ENCODE measurements around the gene PPM1H.

Gene PPM1H

GRCh38 chr12:62919838-62920237, 15.1 kb downstream of the PPM1H start:
- CTCF ChIA-PET = interaction anchor here (0.6 to 1.1 kb wide), 4 partner anchors 63 to 223 kb away, joined by 3 to 5 read pairs (median 4); no protein-coding TSS in a partner anchor
- POLR2A ChIA-PET = no interaction called here
- no peaks in the 10 kb centered on the region for H3K9me3 ChIP-seq (ENCODE audit: control insufficient read depth, insufficient read depth, low read depth, low read length)
- peaks cover 31% of the 10 kb centered on the region for H3K4me1 ChIP-seq (ENCODE audit: control insufficient read depth, insufficient read depth, low read length)
- no peak overlapping the region for H3K27ac ChIP-seq (ENCODE audit: extremely low read depth, low read depth, low read length)
- no peak for TF ChIP-seq BCL11B (tag by site-specific recombination; IDR thresholded peaks at IDR 0.05; ENCODE audit: low read depth)
- TF ChIP-seq, protein P1, sequence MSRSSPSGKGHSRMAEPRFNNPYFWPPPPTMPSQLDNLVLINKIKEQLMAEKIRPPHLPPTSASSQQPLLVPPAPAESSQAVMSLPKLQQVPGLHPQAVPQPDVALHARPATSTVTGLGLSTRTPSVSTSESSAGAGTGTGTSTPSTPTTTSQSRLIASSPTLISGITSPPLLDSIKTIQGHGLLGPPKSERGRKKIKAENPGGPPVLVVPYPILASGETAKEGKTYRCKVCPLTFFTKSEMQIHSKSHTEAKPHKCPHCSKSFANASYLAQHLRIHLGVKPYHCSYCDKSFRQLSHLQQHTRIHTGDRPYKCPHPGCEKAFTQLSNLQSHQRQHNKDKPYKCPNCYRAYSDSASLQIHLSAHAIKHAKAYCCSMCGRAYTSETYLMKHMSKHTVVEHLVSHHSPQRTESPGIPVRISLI (tag by site-specific recombination; IDR thresholded peaks at IDR 0.05) = 0 out of 2 replicates have a peak, but pooled peaks have one; percentile 55
- no peak for TF ChIP-seq MEIS1 (CRISPR knock-in tag; IDR thresholded peaks at IDR 0.05; ENCODE audit: borderline replicate concordance)
- 0 out of 2 replicates have a peak, but pooled peaks have one; percentile 30 for TF ChIP-seq FEZF1 (tag by site-specific recombination; IDR thresholded peaks at IDR 0.05)
- TF ChIP-seq ZNF707 (tag by site-specific recombination; IDR thresholded peaks at IDR 0.05) = no peak
- no peak for TF ChIP-seq ZFHX2 (tag by site-specific recombination; conservative IDR thresholded peaks at IDR 0.05)
- TF ChIP-seq ZNF658 (tag by site-specific recombination; IDR thresholded peaks at IDR 0.05) = no peak
- TF ChIP-seq ZFP3 (tag by site-specific recombination; IDR thresholded peaks at IDR 0.05; ENCODE audit: low read depth) = no peak
- 0 out of 2 replicates have a peak, but pooled peaks have one; percentile 30 for TF ChIP-seq ZNF335 (tag by site-specific recombination; conservative IDR thresholded peaks at IDR 0.05)
- peak; percentile 32; the same call in 1 of the 2 replicates for TF ChIP-seq ZNF600 (tag by site-specific recombination; IDR thresholded peaks at IDR 0.05)
- TF ChIP-seq, protein P2, sequence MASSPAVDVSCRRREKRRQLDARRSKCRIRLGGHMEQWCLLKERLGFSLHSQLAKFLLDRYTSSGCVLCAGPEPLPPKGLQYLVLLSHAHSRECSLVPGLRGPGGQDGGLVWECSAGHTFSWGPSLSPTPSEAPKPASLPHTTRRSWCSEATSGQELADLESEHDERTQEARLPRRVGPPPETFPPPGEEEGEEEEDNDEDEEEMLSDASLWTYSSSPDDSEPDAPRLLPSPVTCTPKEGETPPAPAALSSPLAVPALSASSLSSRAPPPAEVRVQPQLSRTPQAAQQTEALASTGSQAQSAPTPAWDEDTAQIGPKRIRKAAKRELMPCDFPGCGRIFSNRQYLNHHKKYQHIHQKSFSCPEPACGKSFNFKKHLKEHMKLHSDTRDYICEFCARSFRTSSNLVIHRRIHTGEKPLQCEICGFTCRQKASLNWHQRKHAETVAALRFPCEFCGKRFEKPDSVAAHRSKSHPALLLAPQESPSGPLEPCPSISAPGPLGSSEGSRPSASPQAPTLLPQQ (tag by site-specific recombination; IDR thresholded peaks at IDR 0.05) = peak; percentile 62; the same call in 1 of the 2 replicates
- no peak for TF ChIP-seq ZNF350 (tag by site-specific recombination; IDR thresholded peaks at IDR 0.05)
- no peak overlapping the region for H3K4me3 ChIP-seq (ENCODE audit: low read depth, low read length)
- H3K36me3 ChIP-seq (ENCODE audit: control insufficient read depth in 2 of 2, insufficient read depth in 1 of 2, low read length in 2 of 2) = no peaks in the 10 kb centered on the region

DNA sequence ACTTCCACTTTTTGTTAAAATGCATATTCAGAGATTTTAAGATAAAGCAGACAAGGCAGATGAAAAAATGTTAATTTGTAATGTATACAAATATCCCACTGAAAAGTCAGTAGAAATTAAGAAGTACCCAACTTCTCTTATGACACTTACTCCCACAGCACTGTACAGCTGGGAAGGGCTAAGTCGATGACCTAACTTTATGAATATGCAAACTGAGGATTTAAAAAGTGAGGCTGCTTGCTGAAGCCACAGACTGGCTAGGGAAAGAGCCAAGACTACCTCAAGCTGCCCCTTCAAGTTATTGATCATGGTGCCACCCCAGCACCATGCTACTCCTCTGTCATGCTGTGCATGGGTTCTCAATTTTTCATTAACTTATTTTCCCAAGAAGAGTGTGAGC, 17.0 kb downstream of the PPM1H start:
- no peak overlapping the region for H3K4me3 ChIP-seq (ENCODE audit: low read depth, low read length)
- no peaks in the 10 kb centered on the region for H3K9me3 ChIP-seq (ENCODE audit: control insufficient read depth, insufficient read depth, low read depth, low read length)
- ChIA-PET POLR2A (no interaction called here), CTCF (interaction anchor here (0.8 to 2.4 kb wide), 2 partner anchors 10 to 17 kb away, joined by 5 to 7 read pairs; partner anchors contain the start of gene PPM1H)
- no peaks in the 10 kb centered on the region for H3K36me3 ChIP-seq (ENCODE audit: control insufficient read depth in 2 of 2, insufficient read depth in 1 of 2, low read length in 2 of 2)
- no peak overlapping the region for H3K27ac ChIP-seq (ENCODE audit: extremely low read depth, low read depth, low read length)
- peaks cover 34% of the 10 kb centered on the region for H3K4me1 ChIP-seq (ENCODE audit: control insufficient read depth, insufficient read depth, low read length)
- TF ChIP-seq ZNF132 (tag by site-specific recombination; IDR thresholded peaks at IDR 0.05; ENCODE audit: borderline replicate concordance) (no peak), PATZ1 (tag by site-specific recombination; IDR thresholded peaks at IDR 0.05) (no peak), ZNF169 (tag by site-specific recombination; IDR thresholded peaks at IDR 0.05) (no peak), HOXA7 (CRISPR knock-in tag; IDR thresholded peaks at IDR 0.05; ENCODE audit: borderline replicate concordance) (no peak), ZEB2 (tag by site-specific recombination; IDR thresholded peaks at IDR 0.05) (no peak), ZNF626 (tag by site-specific recombination; IDR thresholded peaks at IDR 0.05) (no peak), ZBTB7A (tag by site-specific recombination; IDR thresholded peaks at IDR 0.05; ENCODE audit: low read depth) (no peak), SCRT2 (tag by site-specific recombination; IDR thresholded peaks at IDR 0.05) (no peak), ZNF416 (tag by site-specific recombination; IDR thresholded peaks at IDR 0.05) (no peak), ZNF335 (tag by site-specific recombination; conservative IDR thresholded peaks at IDR 0.05) (no peak), ZNF792 (tag by site-specific recombination; IDR thresholded peaks at IDR 0.05) (no peak), ZNF701 (tag by site-specific recombination; IDR thresholded peaks at IDR 0.05) (no peak)
- TF ChIP-seq, protein P3, sequence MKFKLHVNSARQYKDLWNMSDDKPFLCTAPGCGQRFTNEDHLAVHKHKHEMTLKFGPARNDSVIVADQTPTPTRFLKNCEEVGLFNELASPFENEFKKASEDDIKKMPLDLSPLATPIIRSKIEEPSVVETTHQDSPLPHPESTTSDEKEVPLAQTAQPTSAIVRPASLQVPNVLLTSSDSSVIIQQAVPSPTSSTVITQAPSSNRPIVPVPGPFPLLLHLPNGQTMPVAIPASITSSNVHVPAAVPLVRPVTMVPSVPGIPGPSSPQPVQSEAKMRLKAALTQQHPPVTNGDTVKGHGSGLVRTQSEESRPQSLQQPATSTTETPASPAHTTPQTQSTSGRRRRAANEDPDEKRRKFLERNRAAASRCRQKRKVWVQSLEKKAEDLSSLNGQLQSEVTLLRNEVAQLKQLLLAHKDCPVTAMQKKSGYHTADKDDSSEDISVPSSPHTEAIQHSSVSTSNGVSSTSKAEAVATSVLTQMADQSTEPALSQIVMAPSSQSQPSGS (tag by site-specific recombination; IDR thresholded peaks at IDR 0.05; ENCODE audit: low read depth) = no peak
- TF ChIP-seq, protein P4, sequence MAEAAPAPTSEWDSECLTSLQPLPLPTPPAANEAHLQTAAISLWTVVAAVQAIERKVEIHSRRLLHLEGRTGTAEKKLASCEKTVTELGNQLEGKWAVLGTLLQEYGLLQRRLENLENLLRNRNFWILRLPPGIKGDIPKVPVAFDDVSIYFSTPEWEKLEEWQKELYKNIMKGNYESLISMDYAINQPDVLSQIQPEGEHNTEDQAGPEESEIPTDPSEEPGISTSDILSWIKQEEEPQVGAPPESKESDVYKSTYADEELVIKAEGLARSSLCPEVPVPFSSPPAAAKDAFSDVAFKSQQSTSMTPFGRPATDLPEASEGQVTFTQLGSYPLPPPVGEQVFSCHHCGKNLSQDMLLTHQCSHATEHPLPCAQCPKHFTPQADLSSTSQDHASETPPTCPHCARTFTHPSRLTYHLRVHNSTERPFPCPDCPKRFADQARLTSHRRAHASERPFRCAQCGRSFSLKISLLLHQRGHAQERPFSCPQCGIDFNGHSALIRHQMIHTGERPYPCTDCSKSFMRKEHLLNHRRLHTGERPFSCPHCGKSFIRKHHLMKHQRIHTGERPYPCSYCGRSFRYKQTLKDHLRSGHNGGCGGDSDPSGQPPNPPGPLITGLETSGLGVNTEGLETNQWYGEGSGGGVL (tag by site-specific recombination; IDR thresholded peaks at IDR 0.05) = no peak
